Stimulated activated CD8-positive, alpha-beta memory T cell treated with anti-CD3 and anti-CD28 coated beads, Interleukin-12 subunit alpha, Interleukin-12 subunit beta, amount 100 ng/mL, for 4 hours (primary cell): ENCODE measurements around the gene IGF2R.

Experiments used
- DNase-seq: peaks from one replicate; pipeline ENCODE4 v3.0.0-alpha.2; 2020; ENCODE audit warnings: low read depth

The IGF2R gene

DNA sequence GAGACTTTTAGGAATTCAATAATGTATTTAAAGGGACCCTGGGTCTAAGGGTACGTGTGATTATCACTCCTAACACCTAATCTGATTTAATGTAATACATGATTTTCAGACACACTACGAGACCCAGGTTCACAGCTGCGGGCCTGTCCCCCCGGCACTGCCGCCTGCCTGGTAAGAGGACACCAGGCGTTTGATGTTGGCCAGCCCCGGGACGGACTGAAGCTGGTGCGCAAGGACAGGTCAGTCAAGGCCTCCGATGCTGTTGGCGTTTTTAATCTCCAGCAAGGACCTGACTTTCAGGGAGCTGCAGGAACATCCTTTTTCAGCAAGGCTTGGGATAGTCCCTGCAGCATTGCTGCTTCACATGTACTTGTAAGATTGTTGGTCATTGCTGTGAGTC, 58.2 kb downstream of the IGF2R start:
- DNase-seq, result no peak

GRCh38 chr6:160027931-160028330, 59.0 kb downstream of the IGF2R start:
- no peak for DNase-seq

DNA sequence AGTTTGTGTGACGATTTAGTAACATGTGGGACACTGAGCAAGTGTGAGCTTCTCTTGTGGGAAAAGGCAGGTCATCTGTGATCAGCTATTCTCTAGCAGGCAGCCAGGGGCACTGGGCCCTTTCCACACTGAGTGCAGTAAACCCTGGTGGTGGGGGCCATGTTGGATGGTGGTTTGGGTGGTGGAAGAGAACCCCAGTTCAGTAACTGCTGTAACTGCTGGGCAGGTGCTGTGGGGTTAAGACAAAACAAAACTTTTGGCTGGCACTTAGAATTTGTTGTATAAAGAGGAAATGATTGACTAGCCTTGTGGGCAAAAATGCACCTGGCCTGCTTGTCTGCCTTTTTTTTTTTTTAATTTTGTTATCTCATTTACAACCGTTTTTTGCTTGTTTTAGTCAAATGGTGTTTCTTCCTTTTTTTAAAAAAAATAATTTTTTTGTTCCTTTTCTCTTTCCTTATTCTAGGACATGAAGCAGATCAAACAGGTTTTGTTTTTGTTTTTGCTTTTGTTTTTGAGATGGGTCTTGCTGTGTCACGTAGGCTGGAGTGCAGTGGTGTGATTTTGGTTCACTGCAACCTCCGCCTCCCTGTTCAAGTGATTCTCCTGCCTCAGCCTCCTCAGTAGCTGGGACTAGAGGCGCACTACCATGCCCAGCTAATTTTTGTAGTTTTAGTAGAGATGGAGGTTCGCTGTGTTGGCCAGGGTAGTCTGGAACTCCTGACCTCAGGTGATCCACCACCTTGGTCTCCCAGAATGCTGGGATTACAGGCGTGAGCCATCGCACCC, 59.8 kb downstream of the IGF2R start:
- no peak for DNase-seq

DNA sequence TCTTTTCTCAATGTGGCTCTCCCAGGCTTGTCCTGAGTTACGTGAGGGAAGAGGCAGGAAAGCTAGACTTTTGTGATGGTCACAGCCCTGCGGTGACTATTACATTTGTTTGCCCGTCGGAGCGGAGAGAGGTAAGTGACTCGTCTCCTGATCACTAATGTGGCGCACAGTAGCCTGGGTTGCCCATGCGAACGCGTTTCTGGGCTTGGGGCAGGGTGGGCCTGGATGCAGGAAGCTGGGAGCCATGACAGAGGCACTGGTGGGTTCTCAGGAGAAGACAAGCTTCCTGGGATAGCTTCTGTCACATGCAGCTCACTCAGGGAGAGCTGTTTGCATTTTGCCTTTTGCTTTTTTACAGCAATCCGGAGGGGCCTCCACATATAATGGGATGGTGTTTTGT, 60.6 kb downstream of the IGF2R start:
- no peak for DNase-seq

DNA sequence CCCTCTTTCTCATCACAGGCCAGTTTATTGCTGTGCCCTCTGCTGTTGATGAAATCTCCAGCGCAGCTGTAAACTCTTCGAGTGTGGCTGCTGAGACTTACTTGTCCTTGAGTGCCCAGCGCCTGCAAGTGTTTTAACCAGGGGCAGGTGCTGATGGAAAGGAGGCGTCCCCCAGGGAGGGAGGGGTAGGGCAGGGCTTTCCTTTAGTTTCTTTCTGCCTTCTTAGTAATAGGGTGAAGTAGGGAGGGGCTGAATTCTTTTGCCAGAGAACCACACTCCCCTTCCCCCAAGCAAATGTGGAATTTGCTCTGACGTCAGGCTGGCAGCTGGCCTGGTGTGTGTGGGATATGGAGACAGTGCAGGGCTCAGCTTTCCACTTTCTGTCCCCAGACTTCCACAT, 61.2 kb downstream of the IGF2R start:
- no peak for DNase-seq

DNA sequence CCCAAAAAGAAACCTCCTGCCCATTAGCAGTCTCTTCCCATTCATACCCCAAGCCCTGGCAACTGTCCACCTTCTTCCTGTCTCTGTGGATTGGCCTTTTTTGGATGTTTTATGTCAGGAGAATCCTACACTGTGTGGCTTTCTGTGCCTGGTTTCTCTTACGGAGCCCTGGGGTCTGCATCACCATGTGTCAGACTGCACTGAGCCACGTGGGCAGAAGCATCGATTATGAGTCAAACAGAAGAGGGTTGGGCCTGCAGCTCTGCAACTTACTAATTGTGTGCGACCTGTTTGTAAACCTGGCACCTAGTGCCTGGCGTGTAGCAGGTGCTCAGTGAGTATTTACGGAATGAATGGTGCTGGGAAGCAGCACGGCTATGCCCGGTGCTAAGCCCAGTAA, 62.6 kb downstream of the IGF2R start:
- no peak for DNase-seq

GRCh38 chr6:160031871-160032270, 63.0 kb downstream of the IGF2R start:
- no peak for DNase-seq

- no peak for DNase-seq
These were observed 63.7 kb downstream of the IGF2R start for GRCh38 chr6:160032538-160032937.

DNA sequence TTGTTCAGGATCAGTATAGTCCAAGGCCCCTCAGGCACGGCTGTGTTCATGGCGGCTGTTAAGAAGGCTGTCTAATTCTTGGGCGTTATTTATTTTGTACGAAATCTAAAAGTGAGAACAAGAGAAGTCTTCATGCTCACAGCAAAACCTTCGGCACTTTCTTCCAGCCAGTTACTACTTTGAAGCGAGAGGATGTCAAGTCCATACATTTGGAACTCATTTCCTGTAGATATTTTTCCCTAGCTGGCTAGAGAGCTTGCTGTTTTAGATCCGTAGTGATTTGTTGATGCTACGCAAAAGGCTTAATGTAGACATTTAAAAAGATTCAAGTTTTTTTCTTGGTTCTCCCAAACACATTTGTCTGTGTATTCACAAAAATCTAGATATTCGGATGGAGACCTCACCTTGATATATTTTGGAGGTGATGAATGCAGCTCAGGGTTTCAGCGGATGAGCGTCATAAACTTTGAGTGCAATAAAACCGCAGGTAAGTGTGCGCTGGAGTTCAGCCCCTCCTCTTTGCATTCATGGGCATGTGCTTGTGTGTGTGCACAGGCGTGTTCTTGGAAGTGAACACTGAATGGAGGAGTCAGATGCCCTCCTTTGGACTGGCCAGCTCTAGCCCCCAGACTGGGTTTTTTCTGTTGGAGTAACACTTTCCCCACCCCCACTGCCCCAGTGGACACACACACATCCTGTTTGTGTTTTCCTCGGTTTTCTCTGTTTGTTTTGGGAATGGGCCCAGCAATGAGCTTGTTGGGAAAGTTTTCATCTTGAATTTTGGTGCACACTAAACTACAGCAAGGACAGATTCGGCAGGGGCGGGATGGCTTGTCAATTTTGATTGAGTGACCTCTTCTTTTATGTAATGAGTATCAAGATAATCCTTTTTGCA, 65.4 kb downstream of the IGF2R start:
- no peak for DNase-seq

- no peak for DNase-seq
These were observed 66.4 kb downstream of the IGF2R start for GRCh38 chr6:160035241-160035640.

- DNase-seq, result no peak
These were observed 66.9 kb downstream of the IGF2R start for GRCh38 chr6:160035693-160036330.

DNA sequence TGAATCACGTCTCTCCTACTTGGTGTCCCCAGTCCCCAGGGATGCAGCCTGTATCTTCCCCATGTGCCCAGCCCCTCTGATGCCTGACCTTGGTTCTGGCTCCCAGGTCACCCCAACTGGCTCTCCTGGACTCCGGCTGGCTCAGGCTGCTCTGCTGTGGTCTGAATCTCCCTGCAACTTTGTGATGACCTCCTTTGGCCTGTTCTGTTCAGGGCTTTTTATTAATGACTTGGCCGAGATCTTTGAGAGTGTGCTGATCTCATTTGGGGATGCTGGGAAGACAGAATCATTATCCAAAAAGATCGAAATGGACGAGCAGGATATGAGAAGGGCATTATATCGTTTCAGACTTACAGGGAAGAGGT, 67.4 kb downstream of the IGF2R start:
- no peak for DNase-seq

GRCh38 chr6:160036790-160037206, 67.9 kb downstream of the IGF2R start:
- DNase-seq, result no peak

GRCh38 chr6:160038479-160038878, 69.6 kb downstream of the IGF2R start:
- DNase-seq, result no peak

GRCh38 chr6:160039441-160039840, 70.6 kb downstream of the IGF2R start:
- DNase-seq, result no peak

DNA sequence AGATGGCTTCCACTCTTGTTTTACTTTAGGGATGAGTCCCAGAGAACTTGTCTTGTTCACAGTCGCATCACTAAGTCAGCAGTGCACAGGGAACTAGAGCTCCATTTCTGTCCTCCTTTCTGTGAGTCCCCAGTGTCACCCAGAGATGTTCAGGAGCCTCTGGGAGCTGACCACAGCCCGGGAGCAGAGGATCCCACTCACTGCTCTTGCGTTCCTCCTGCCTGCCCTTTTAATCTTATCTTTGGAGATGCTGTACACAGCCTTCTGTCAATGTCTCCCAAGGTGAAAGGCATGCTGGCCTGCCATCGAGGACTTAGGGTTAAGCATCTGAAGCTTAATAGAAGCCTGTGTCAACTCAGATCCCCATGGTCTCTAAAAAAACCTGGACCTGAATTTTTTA, 71.2 kb downstream of the IGF2R start:
- no peak for DNase-seq

DNA sequence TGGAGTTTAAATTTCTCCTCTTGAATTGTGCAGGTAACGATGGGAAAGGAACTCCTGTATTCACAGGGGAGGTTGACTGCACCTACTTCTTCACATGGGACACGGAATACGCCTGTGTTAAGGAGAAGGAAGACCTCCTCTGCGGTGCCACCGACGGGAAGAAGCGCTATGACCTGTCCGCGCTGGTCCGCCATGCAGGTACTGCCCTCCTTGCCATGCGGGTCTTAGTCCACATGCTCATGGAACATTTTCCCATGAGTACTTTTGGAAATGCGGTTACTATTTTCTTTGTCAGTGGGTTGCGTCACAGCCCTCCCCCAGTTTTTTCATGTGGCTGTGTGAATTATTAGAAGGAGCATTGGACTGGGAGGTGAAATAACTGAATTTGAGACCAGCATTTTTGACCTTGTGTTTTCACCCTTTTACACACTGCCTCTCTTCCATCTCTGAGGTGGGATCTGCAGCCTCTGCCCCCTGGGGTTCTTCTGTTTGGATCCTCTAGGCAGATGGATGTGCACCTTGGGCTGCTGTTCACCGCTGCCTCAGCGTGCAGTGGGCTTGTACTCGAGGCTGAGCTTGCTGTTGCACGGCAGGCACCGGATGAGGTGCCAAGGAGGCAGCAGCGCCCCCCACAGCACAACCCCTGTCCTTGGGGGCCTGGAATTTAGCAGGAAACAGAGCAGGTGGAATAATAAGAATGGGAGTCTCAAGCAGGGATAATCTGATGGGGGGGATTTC, 71.8 kb downstream of the IGF2R start:
- no peak for DNase-seq

DNA sequence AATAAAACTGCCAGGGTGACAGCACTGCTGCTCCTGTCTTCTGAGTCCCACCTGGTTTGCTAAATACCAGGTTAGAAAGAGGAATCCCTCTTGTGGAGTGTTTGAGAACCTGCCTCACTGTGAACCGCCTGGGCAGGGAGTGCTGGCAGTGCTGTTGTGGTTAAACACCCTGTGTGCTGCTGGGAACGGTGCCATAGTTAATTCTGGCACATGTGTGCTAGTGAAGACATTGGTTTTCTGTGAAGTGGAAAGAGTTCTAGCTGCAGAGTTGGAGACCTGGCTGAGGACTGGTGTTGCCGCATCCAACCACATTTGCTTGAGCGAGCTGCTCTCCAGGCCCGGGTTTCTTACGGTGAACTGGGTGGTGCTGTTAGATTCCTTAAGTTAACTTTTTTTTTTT, 72.7 kb downstream of the IGF2R start:
- no peak for DNase-seq

- DNase-seq, result no peak
These were observed 73.3 kb downstream of the IGF2R start for GRCh38 chr6:160042014-160042773.

DNA sequence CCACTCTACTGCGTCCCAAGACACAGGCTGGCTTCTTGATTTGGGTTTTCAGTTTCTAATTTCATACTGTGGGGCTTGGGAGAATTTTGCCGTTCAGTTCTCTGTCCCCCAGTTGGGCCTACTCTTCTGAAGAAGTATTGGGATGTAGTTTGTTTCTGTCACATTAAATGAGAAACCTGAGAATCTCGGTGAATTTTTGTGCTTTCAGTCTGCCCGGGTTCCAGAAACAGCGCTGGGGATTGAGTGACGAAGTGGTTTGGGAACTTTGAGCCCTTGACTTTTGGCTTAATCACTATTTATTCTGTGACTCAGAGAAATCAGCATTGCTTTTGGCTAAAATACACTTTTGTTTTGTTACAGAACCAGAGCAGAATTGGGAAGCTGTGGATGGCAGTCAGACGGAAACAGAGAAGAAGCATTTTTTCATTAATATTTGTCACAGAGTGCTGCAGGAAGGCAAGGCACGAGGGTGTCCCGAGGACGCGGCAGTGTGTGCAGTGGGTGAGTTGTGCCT, 74.0 kb downstream of the IGF2R start:
- no peak for DNase-seq

DNA sequence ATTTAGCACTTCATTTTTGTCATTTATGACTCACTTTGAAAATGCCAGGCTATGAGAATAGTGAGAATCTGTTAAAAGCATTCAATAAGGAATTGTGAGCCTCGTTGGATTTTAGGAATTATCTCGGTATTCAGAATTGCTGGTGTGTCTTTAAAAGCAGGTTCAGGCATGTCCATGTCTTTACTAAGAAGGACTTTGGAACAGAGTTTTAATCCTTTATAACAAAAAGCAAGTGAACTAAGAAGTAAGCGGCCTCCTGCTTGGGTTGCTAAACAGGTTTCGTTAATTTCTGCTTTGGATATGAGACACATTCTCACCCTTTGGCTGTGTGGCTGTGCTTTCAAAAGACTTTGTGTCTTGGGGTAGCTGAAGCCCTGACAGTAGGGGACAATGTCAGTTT, 74.9 kb downstream of the IGF2R start:
- DNase-seq, result no peak
